HG03097 (cell line): ENCODE data around the gene CUEDC2.

Source experiments
- ATAC-seq: cut with Tn5 transposase; IDR thresholded peaks from one replicate; pipeline ENCODE4 v1.9.1; 2021; ENCODE audit not compliant: unreplicated experiment, low FRiP score

Gene CUEDC2

DNA sequence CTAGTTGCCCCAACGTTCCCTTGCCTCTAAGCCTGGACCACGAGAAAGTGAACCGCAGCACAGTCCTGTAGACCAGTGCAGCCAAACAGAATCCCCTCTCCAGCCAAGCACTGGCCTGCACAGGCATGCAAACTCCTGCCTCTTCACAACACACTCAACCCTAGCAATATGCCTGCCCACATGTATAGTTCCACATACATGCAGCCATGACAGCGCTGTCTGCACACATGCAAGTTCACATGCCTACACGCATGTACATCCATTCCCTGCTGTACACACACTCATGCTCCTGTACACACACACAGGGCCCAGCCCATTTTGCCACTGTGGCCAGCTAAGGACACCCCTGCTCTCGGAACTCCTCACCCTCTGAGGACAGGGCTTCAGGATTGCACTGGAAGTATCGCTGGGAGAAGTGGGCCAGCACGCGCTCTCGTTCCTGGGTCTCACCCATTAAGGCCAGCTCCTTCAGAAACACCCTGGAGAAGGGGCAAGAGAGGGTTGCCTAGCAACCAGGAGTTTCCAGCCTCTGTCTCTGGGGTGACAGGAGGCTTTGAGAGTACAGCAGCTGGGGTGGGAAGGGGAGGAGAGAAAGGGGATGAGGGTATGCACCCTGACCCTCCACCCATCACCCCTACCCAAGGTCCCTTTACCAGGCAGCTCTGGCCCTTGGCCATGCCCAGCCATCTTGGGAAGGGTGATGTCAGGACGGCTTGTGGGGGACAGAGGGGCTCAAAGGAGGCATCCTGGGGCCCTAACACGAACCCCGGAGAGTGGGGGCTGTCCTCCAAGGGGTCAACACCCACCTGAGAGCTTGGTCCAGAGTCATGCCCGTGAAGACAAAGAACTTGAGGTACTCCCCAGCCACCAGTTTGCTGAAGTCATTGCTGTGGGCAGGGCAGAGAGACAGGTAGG, 20.8 kb downstream of the CUEDC2 start:
- ATAC-seq, result no peak

DNA sequence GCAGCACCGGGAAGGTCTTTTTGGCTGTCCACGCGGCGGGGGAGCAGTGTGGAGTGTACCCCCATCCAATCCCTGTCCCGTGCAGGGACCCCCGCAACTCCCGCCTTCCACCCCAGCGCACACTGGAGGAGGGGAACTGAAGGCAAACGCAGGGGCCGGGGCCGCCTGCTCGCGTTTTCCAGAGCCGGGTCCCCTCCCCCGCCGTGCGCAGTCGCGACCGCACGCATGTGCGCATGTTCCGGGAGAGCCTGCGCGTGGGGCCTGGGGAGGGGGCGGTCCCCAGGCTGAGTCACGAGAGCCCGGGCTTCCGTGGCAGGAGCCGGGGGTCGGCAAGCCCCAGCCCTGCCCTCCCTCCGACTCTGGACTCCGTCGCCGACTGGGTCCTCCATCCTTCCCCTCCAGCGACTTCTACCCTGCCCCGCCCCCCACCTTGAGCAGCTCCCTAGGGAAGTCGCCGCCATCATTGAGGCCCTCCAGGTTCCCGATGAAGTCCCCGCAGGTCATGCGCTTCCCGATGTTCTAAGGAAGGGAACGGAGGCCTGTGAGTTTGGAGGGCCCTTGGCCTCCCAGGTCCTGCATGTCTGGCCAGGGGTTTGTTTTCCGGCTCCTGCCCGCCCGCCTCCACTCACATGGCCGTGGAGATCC, 21.8 kb downstream of the CUEDC2 start:
- ATAC-seq, result no peak

DNA sequence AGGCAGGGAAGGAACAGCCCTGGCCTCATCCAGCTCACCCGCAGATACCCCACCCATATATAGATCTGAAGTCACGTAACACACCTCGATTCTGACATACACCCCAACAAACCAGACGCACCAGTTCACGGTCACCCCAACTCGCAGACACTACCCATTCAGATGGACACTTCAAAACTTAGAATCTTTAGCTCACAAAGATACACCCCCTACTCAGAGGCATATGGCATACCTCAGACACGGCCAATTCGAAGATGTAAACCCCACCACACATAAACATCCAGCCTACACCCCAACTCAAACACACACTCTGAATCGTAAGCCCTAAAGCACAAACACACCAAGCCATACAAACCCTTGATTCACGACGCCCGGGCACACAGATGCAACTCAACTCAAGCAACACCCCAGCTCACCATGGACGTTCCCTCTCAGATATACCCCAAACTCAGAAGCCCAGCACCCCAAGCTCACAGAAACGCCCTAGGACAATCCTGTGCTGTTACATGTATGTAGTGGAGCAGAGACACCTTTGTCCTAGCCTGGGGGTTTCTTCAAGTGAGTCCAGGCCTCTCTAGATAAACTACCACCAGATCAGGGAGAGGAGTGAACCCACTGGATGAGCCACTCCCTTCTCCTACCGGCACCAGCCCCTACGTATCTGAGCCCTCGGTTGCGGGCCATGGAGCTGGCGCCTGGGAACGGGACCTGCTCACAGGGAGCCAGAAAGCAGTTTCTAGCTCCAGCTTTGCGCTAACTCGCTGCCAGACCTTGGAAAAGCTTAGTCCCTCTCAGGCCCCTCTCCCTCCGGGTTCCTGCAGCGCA, 22.6 kb downstream of the CUEDC2 start:
- ATAC-seq, result no peak

DNA sequence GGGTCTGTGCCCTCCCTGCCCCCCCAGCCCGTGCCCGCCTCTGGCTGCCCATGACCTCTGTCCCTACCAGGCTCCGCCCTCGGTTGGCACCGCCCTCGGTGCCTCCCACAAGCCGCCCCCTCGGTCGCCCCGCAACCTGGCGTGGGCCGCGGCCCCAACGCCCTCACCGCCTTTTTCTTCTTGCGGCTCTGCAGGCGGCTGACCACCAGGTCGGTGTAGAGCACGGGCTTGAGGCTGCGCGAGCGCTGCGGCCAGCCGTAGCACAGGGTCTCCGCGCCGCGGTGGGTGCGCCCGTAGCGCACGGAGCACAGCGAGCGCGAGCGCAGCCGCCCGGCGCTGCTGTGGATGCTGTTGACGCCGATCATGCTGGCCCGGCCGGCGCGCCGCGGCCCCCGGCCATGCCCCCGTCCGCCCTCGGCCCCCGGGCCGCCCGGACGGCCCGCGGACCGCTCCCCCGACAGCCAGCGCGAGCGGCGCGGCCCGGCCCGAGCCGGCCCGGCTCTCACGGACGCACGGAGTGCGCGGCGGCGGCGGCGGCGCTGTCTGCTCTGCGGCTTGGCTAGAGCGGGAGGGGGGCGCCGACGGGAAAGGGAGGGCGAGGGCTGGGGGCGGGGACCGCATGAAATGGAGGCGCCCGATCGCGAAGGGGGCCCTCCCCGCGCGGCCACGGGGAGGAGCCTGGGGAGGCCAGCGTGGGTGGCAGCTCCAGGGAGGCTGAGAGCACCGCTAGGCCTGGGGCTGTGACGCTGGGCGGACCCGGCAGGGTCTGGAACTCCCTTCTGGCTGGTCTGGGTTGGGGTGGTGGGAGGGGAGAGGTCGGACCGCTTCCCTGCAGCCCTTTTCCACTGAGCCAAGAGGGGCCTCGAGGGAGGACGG, 23.4 kb downstream of the CUEDC2 start:
- no peak for ATAC-seq

DNA sequence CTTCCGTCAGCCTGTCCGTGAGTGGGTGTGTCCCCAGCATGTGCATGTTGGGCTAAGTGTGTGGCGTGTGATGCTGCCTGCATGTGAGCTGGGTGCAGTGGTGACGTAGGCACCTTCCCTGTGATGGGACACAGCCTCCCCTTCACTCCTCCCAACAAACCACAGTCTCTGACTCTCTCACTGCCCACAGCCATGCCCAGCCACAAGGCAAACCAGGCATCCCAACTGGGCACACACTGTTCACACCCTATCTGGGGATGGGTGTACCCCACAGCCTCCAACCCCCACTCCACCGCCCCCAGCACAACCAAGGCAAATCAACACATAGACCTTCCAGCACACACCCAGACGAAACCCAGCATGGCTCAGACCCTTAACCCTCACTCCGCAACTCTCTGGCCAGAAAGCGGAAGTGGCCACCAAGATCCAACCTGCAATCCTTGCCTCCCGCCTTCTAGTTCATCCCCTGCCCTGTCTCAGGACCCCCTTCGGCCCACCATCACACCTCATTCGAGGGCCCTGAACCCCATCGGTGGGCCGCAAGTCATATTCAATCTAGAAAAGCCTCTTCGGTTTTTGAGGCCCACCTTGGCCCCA, 24.1 kb downstream of the CUEDC2 start:
- ATAC-seq, result no peak

DNA sequence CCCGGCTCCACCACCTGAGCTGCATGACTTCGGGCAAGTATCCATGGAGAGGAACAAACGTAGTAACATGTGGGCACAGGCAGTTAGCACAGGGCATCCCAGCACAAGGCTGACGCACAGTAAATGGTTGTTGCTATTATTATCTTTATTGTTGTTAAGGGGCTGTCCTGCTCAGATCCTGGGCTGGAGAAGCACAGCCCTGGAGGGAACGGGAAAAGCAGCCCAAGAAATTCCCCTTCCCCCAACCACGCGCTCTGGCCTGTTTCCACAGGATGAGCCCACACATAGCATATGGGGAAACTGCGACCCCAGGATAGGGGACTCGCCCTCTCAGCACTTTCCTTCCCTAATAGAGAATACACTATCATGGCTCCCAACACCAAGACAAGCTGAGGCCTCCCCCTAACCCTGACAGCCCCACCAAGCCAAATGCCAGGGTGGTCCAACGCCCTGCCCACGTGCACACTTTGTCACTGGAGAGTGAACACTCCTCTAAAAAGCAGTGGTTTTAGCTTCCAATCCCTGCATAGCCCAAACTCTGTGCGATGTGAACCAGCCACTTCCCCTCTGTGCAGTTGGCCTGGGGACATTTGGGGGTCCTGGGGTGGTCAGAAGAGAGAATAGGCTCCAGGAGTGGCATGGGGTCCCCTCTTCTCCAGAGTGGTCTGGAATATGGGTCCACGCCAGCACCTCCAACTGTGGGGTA, 24.8 kb downstream of the CUEDC2 start:
- ATAC-seq, result no peak

DNA sequence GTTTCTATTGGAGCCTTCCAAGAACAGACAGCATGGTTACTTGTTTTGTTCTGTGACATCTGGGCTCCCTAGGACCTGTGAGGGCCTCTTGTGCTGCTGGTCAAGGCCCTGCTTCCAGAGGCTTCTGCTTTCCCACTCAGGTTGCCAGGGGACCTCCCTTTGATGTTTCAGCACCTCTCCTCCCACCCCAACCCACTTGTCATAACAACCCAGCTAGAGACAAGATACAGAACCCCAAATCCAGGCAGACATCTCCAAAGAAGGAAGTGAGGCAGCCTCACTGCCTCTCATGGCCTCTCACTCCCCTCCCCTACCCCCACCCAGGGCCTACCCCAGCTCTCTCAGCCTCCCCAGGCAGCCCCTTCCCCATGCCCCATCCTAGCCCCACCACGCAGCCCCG, 25.6 kb downstream of the CUEDC2 start:
- ATAC-seq, result no peak

DNA sequence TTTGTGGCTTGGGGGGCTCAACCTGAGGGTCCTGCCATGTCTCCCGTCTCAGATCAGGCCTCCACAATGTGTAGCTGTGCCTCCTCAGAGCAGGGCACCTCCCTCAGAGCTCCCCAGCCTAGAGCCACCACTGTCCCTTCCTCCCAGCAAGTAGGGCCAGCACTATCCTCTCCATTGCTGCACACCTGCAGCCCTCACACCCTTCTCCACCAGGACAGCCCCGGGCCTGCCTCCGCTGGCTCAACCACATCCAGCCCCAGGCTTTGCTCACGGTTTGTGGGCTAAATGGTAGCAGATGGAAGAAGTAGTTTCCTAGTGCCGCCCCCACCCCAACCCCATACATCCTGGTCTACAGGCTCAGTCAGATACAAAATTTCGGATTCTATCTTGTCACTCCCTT, 26.7 kb downstream of the CUEDC2 start:
- no peak for ATAC-seq

DNA sequence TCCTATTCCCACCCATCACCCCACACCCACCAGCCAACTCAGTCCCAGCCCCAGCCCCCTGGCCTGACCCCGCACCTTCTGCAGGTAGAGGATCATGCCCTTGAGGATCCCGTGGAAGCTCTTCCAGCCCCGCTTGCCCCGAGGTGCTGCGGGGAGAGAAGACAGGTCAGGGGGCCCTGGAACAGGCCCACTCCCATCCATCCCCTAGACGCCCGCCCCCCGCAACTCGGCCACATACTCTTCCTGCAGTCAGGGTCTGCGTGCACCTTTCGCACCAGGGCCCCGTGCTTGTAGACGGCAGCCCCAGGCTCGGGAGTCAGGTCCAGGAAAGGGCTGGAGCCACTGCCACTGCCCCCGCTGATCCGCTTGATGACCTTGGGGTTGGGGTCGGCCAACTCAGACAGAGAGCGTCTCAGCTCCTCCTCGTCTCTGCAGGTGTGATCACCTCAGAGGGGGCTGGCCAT, 27.2 kb downstream of the CUEDC2 start:
- ATAC-seq, result no peak

DNA sequence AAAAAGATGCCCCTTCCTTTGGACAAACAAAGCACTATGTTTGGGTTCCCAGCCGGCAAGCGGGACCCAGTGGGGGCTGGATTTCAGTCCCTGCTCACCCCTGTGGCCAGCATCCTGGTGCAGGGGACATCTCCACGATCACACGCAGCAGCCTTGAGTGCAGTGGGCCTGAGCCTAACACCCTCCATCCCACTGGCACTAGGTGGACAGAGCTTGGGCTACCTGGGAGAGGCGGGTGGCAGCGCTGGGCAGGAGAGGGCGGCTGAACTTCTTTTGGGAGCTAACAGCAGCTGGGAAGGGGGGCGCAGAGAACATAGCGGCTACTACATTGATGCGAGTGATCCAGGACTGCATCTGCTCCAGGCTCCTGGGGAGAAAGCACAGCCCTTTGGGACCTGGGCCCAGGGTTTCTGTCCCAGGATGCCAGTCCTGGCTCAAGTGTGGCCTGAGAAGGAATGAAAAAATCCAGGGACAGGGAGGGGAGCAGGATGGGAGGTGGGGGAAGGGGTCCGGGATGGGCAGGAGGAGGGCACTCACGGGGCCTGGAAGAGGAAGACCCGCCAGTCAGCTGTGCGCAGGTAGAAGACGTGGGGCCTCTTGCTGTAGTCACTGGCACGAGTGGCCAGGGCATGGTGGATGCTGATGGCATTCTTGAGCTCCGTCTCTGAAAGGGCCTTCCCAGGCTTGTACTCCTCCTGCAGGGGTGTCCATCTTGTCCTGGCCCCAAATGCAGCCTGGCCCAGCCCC, 27.8 kb downstream of the CUEDC2 start:
- no peak for ATAC-seq

DNA sequence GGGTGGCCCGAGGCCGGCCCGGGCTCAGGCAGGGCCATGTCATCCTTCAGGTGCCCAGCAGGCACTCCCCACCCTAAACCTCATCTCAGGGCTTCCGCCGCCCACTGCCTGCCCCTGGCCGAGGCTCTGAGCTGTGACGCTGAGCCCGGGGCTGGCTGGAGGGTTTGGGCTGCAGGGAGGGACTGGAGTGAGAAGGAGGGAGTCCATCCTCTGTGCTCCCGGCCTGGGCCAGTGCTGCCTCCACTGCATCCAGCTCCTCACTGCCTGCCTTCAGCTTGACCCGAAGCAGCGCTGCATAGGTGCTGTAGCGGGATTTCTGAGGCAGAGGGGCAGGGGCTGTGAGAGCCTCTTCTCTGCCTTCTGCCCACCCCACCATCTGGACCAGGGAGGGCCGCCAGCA, 29.3 kb downstream of the CUEDC2 start:
- no peak for ATAC-seq

DNA sequence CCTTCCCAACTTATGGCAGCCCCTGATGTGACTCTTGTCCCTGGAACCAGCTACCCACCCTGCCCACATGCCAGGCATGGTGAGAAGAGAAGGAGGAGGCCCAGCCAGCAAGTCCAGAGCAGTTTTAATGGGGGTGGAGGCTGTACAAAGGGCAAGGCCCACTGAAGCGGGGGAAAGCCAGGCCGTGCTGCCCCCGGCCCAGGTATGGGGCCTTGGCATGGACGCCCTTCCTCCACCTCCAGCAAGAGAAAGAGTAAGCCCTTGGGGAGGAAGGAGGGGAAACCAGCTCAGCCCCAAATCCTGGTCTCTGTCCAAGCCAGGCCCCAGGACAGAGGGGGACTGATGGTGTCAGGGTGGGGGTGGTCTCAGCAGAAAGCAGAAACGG, 29.9 kb downstream of the CUEDC2 start:
- ATAC-seq, result no peak

DNA sequence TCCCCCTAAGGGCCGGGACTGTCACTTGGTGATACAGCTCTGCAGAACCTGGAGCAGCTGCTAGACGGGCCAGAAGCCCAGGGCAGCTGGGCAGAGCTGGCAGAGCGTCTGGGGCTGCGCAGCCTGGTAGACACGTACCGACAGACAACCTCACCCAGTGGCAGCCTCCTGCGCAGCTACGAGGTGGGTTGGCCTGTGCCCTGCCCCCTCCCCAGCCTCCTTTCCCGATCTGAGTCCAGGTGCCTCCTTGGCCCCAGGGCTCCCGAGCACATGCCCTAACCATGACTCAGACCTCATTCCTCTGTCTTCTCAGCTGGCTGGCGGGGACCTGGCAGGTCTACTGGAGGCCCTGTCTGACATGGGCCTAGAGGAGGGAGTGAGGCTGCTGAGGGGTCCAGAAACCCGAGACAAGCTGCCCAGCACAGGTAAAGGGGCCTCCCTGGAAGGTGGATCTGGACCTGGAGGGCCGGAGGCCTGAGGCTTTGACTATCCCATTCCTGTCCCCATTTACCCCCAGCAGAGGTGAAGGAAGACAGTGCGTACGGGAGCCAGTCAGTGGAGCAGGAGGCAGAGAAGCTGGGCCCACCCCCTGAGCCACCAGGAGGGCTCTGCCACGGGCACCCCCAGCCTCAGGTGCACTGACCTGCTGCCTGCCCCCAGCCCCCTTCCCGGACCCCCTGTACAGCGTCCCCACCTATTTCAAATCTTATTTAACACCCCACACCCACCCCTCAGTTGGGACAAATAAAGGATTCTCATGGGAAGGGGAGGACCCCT, 30.5 kb downstream of the CUEDC2 start:
- ATAC-seq, result no peak

DNA sequence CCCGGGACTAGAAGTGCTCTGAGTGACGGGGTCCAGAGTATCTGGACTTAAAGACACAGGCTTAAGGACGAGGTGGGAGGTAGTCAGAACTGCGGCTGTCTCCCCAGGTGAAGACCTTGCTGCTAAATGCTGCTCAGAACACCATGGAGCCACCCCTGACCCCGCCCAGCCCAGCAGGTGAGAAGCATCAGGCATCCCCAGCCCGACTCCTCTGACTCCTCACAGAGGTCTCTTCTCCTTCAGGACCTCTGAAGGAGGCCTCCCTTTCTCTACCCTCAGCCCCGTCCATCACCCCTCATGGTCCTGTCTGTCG, 31.1 kb downstream of the CUEDC2 start:
- no peak for ATAC-seq

DNA sequence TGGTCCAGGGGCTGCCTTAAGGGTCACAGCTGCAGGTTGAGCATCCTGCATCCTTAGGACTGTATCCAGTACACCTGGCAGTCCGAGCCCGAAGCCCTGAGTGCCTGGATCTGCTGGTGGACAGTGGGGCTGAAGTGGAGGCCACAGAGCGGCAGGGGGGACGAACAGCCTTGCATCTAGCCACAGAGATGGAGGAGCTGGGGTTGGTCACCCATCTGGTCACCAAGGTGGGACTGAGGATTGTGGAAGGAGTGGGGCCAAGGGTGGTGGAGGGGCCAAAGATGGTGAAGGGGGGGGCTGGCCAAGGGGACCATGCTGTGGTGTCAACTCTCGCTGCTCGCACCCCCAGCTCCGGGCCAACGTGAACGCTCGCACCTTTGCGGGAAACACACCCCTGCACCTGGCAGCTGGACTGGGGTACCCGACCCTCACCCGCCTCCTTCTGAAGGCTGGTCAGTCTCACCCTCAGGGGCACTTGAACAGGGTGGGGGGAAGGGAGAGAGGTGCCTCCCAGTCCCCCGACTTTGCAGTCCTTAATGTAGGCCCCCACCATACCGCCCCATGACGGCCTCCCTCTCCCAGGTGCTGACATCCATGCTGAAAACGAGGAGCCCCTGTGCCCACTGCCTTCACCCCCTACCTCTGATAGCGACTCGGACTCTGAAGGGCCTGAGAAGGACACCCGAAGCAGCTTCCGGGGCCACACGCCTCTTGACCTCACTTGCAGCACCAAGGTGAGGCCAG, 31.6 kb downstream of the CUEDC2 start:
- ATAC-seq, result no peak

DNA sequence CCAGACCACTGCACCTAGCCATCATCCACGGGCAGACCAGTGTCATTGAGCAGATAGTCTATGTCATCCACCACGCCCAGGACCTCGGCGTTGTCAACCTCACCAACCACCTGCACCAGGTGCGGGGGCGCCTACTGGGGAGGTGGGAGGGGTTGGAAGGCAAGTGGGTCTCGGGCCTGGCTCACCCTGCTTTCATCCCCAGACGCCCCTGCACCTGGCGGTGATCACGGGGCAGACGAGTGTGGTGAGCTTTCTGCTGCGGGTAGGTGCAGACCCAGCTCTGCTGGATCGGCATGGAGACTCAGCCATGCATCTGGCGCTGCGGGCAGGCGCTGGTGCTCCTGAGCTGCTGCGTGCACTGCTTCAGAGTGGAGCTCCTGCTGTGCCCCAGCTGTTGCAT, 32.3 kb downstream of the CUEDC2 start:
- no peak for ATAC-seq
